Aorta (tissue), 5 donors: ENCODE data around the gene CUX1. TPM values are rescaled to one million over a fixed set of nuclear protein-coding genes. Genes with fewer than 3 reads are reported as not detected.
"Not testable (repeated sequence)": the region's sequence is repeated elsewhere in the genome, so short reads cannot be mapped to it uniquely, and the experiment has no call there.

ENCODE experiments used
- ATAC-seq: fragments of 200-7000 bp; cut with Tn5 transposase; one replicate; pipeline ENCODE4 v1.9.1; 2022; ENCODE audit warnings: moderate library complexity; ENCODE audit not compliant: low FRiP score
- DNase-seq, 2 donors: peaks; one replicate each; pipeline ENCODE4 v3.0.0-alpha.2; 2020
- H3K27ac ChIP-seq, 2 donors: one replicate each; pipeline ENCODE4 v1.5.1; 2013; ENCODE audit warnings: low read length in 2 of 2, mild to moderate bottlenecking in 2 of 2, moderate library complexity in 2 of 2, control low read depth in 1 of 2, inconsistent platforms in 1 of 2, low read depth in 1 of 2
- H3K27me3 ChIP-seq, 2 donors: one replicate each; pipeline ENCODE4 v1.6.1; 2013; ENCODE audit warnings: control low read depth in 1 of 2, low read length in 1 of 2, mild to moderate bottlenecking in 1 of 2, moderate library complexity in 1 of 2; ENCODE audit not compliant: insufficient read depth in 2 of 2, control insufficient read depth in 1 of 2
- H3K36me3 ChIP-seq, 2 donors: one replicate each; pipeline ENCODE4 v1.6.1; 2013; ENCODE audit warnings: control low read depth in 1 of 2, low read length in 1 of 2, mild to moderate bottlenecking in 1 of 2; ENCODE audit not compliant: insufficient read depth in 2 of 2, control insufficient read depth in 1 of 2
- H3K4me1 ChIP-seq, 2 donors: one replicate each; pipeline ENCODE4 v1.6.1; 2013; ENCODE audit warnings: low read length in 2 of 2, control low read depth in 1 of 2, mild to moderate bottlenecking in 1 of 2, moderate library complexity in 1 of 2; ENCODE audit not compliant: insufficient read depth in 2 of 2, control insufficient read depth in 1 of 2
- H3K4me3 ChIP-seq, 2 donors: one replicate each; pipeline ENCODE4 v1.5.1; 2013; ENCODE audit warnings: low read length in 2 of 2, control low read depth in 1 of 2, mild to moderate bottlenecking in 1 of 2
- H3K9me3 ChIP-seq: one replicate; pipeline ENCODE4 v1.6.1; 2013; ENCODE audit warnings: mild to moderate bottlenecking, low read length; ENCODE audit not compliant: control insufficient read depth
- WGBS, 2 donors: extraction: QIAGEN DNeasy Blood & Tissue Kit; methylation state at CpG; one replicate each; pipeline ENCODE4 v1.1.7; 2013; 5-methylcytosine and 5-hydroxymethylcytosine counted together
- intact Hi-C, 2 donors: fragments of 100-400 bp; cut with DNase I; formaldehyde crosslinking; loops; one replicate each; pipeline versions ENCODE4 v1.14.2 to v1.15.0; 2022
- polyA plus RNA-seq, 2 donors: library from polyadenylated mRNA; stranded (reverse); fragments of 200-250 nt; gene quantifications; one replicate each; pipeline ENCODE4 v1.2.3, GENCODE V29; 2013
- total RNA-seq, 2 donors: library from RNA; stranded (reverse); fragmentation: NEBNext Ultra II Directional; extraction: Animal tissue kit (Norgen Biotek cat#: 25700); gene quantifications; one replicate each; pipeline ENCODE4 v1.2.1, GENCODE V29; 2021
- donor health status: healthy with polysubstance abuse.
- donor health status: Bipolar disorder and iron deficiency.
- donor health status: DM: no; HTN: no; CAD: no.
- donor health status: DM: no; HTN: no; CAD: no.
- donor health status: DM: yes; HTN: yes; CAD: no.

Gene CUX1
- total and polyA plus RNA-seq, 4 donors = 51.6 to 159 (median 94.1) TPM

GRCh38 chr7:101978683-101979082, 161.3 kb downstream of the CUX1 start:
- no peak for ATAC-seq
- DNase-seq = no peak
- intact Hi-C loops = loop anchor here in 1 of 2 donors (1.0 kb wide), 1 partner anchor 18 kb away; no protein-coding TSS in a partner anchor
- no peaks in the 10 kb centered on the region for H3K27me3 ChIP-seq
- H3K9me3 ChIP-seq = no peaks in the 10 kb centered on the region
- no peaks in the 10 kb centered on the region for H3K36me3 ChIP-seq
- 90 to 94% methylated on average over 10 of the region's 10 CpGs for WGBS, 2 donors
- H3K4me1 ChIP-seq = no peaks in the 10 kb centered on the region
- no peak overlapping the region for H3K27ac ChIP-seq
- H3K4me3 ChIP-seq = no peak overlapping the region

GRCh38 chr7:101983147-101983811, 165.9 kb downstream of the CUX1 start:
- no peaks in the 10 kb centered on the region for H3K36me3 ChIP-seq
- 95 to 97% methylated on average over 4 of the region's 4 CpGs for WGBS, 2 donors
- ATAC-seq = no peak
- no peak overlapping the region for H3K4me3 ChIP-seq
- no peak overlapping the region for H3K27ac ChIP-seq
- peaks cover 0 to 4% of the 10 kb centered on the region in 2 donors for H3K4me1 ChIP-seq
- intact Hi-C loops = no loop called here
- no peaks in the 10 kb centered on the region for H3K9me3 ChIP-seq
- no peaks in the 10 kb centered on the region for H3K27me3 ChIP-seq
- no peak for DNase-seq

- Histone ChIP-seq H3K4me1 (peaks cover 0 to 4% of the 10 kb centered on the region in 2 donors), H3K4me3 (no peak overlapping the region), H3K36me3 (no peaks in the 10 kb centered on the region), H3K27ac (no peak overlapping the region), H3K9me3 (no peaks in the 10 kb centered on the region), H3K27me3 (no peaks in the 10 kb centered on the region)
- intact Hi-C loops = no loop called here
- ATAC-seq (no peak), DNase-seq (no peak)
- 93 to 94% methylated on average over 18 of the region's 18 CpGs for WGBS, 2 donors
Observed at GRCh38 chr7:101984133-101984879, 166.9 kb downstream of the CUX1 start.

DNA sequence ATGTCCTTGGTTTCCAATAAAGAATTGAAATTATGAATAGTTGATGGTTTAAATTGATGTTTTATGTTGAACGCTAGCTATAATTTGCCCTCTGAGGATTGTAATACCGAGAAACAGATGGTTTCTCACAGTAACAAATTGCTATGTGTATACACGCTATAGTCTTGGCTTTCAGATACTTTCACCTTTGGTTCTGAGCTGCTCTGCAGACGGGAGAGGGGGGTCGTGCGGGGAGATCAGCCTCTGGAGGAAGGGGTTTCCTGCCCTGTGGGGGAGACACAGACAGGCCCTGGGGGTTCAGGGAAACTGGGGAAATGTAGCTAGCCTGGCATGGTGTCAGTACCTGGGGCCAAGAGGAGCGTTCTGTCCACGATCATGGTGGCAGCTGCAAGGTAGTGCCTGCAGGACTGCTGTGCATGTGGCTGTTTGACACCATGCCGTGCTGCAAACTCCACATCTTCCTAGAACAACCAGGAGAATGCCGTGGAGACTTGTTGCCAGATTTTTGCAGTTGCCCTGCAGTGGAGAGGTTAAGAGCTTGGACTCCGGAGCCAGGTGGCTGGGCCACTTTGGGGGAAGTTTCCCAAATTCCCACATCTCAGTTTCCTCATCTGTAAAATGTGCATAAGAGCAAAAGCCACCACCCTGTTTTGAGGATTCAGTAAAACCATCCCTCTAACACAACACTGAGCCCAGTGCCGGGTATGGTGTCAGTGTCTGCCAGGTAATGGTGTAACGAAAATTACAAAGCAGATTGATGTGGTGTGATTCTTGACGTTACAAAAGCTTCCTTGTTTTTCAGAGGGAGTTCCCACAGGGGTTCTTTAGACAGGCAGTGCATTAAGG, 167.9 kb downstream of the CUX1 start:
- Histone ChIP-seq H3K36me3 (no peaks in the 10 kb centered on the region), H3K27ac (no peak overlapping the region), H3K4me3 (no peak overlapping the region), H3K4me1 (peaks cover 0 to 4% of the 10 kb centered on the region in 2 donors), H3K27me3 (no peaks in the 10 kb centered on the region), H3K9me3 (no peaks in the 10 kb centered on the region)
- 79 to 81% methylated on average over 14 of the region's 14 CpGs for WGBS, 2 donors
- intact Hi-C loops = no loop called here
- DNase-seq (no peak), ATAC-seq (no peak)

GRCh38 chr7:101985903-101986734, 168.7 kb downstream of the CUX1 start:
- H3K9me3 ChIP-seq = no peaks in the 10 kb centered on the region
- intact Hi-C loops = no loop called here
- no peak for ATAC-seq
- 27 to 28% methylated on average over 16 of the region's 16 CpGs for WGBS, 2 donors
- no peak overlapping the region for H3K4me3 ChIP-seq
- no peaks in the 10 kb centered on the region for H3K27me3 ChIP-seq
- DNase-seq = no peak
- no peaks in the 10 kb centered on the region for H3K36me3 ChIP-seq
- peaks cover 0 to 4% of the 10 kb centered on the region in 2 donors for H3K4me1 ChIP-seq
- no peak overlapping the region for H3K27ac ChIP-seq

GRCh38 chr7:101987494-101987893, 170.1 kb downstream of the CUX1 start:
- Histone ChIP-seq H3K27me3 (no peaks in the 10 kb centered on the region), H3K36me3 (no peaks in the 10 kb centered on the region), H3K9me3 (no peaks in the 10 kb centered on the region), H3K27ac (no peak overlapping the region), H3K4me3 (no peak overlapping the region), H3K4me1 (peaks cover 0 to 4% of the 10 kb centered on the region in 2 donors)
- DNase-seq (no peak), ATAC-seq (no peak)
- intact Hi-C loops = no loop called here
- 89 to 91% methylated on average over 13 of the region's 13 CpGs for WGBS, 2 donors

- H3K4me3 ChIP-seq, intact Hi-C loops, H3K9me3 ChIP-seq, ATAC-seq, H3K27ac ChIP-seq, H3K36me3 ChIP-seq, H3K27me3 ChIP-seq, DNase-seq, H3K4me1 ChIP-seq: not testable (repeated sequence)
- 84 to 92% methylated on average over 9 to 10 of the region's 10 CpGs for WGBS, 2 donors
Observed at GRCh38 chr7:101988060-101988459, 170.6 kb downstream of the CUX1 start.

- no peak overlapping the region for H3K4me3 ChIP-seq
- DNase-seq = no peak
- no peaks in the 10 kb centered on the region for H3K27me3 ChIP-seq
- intact Hi-C loops = no loop called here
- no peaks in the 10 kb centered on the region for H3K9me3 ChIP-seq
- no peak overlapping the region for H3K27ac ChIP-seq
- peaks cover 0 to 4% of the 10 kb centered on the region in 2 donors for H3K4me1 ChIP-seq
- ATAC-seq = no peak
- no peaks in the 10 kb centered on the region for H3K36me3 ChIP-seq
- WGBS, 2 donors = 95% methylated on average over 9 of the region's 9 CpGs
Observed at GRCh38 chr7:101988513-101988912, 171.1 kb downstream of the CUX1 start.
